GM18951 (cell line): Measurements from ENCODE around the gene PTPRD.

Experiments used
- POLR2A ChIP-seq: IDR thresholded peaks from 4 replicates; pipeline ENCODE4 v1.6.1; 2011; ENCODE audit warnings: mild to moderate bottlenecking; ENCODE audit not compliant: insufficient read length, insufficient read depth; ENCODE audit errors: extremely low read depth
- in situ Hi-C: fragments of 300-500 bp; cut with MboI; formaldehyde crosslinking; loops from one replicate; pipeline ENCODE4 v1.12.0; 2022; ENCODE audit warnings: low sequenced_read_pairs, mixed read lengths, inconsistent platforms; ENCODE audit not compliant: unreplicated experiment

PTPRD gene

DNA sequence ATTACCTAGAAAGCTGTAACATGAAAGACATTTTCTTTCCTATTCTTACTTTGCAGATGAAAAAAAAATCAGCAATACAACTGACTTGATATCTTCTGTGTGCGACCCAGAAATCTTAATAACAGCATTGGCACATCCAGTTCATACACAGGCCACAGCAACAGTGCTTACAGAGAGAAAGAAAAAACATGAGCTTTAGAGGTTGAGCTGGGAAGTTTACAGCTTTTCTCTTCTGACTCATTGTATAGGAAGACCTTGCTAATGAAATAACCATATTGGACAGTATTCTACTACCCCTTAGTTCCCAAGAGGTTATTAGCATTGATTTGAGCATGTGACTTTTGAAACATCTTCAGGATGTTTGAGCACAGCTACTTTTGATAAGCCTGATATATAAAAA lies 1779.8 kb downstream of the PTPRD start:
- in situ Hi-C loops, result no loop called here
- TF ChIP-seq POLR2A, result no peak

DNA sequence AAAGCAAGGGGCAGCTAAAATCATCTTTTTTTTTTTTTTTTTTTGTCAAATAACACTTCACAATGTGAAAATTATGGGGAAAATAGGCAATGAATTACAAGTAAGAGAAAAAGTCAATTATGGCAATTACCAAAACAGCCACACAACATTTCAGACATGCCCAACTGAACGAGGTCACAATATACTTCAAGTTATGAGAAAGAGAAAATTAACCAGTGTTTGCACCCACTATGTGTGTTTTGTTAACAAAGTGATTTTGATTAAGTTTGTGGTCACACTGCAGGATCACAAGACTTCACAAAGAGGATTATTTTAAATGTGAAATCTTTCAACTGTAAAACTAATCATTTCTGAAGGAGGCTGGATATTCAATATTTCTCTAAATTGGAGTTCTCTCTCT lies 1780.4 kb downstream of the PTPRD start:
- in situ Hi-C loops, result no loop called here
- no peak for TF ChIP-seq POLR2A

DNA sequence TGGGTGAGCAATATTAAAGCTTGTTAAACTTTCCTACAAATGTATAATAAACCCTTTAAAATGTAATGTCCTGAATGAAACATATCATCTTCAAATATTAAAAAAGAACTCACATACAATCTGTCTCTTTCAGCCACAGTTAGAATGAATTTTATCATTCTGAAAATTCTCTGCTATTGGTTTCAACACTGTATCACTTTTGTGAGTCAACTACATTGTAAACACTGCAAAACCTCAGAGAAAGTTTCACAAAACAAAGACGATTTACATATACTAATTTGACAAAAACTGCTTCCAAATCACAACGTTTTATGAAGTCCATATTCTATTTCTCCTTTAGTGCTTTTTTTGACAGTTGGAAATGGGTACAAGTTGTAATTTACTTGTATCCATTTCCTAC lies 1781.2 kb downstream of the PTPRD start:
- TF ChIP-seq POLR2A, result no peak
- in situ Hi-C loops, result no loop called here

DNA sequence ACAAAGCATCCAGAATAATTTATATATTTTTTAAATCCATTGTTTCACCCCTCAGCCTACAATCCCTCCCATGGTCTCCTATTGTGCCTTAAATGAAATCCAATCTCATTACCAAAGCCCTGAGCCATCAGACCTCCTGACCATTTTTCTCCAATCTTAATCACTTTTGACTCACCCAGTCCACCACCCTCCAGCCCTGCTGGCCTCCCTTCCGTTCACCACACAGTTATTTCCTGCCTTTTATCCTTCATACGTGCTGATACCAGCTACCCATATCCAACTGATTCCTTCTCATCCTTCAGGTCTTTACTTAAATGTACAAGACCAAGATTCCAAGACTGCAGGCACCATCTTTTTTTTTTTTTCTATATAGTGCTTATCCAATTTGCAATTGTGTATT lies 1786.5 kb downstream of the PTPRD start:
- in situ Hi-C loops, result no loop called here

DNA sequence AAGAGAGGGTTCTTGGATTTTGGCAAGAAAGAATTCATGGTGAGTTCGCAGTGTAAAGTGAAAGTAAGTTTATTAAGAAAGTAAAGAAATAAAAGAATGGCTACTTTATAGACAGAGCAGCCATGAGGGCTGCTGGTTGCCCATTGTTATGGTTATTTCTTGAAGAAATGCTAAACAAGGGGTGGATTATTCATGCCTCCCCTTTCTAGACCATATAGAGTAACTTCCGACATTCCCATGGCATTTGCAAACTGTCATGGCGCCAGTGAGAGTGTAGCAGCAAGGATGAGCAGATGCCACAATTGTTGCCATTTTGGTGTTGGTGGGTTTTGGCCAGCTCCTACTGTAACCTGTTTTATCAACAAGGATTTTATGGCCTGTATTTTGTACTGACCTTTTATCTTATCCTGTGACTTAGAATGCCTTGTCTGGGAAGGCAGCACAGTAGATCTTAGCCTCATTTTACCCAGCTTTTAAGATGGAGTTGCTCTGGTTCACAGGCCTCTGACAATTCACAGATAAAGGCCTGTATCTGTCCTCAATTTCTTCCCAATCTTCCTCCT lies 1787.1 kb downstream of the PTPRD start:
- in situ Hi-C loops, result no loop called here
- no peak for TF ChIP-seq POLR2A

More for the DNA sequence above, 1786.5 kb downstream of the PTPRD start:
- TF ChIP-seq POLR2A, result no peak

DNA sequence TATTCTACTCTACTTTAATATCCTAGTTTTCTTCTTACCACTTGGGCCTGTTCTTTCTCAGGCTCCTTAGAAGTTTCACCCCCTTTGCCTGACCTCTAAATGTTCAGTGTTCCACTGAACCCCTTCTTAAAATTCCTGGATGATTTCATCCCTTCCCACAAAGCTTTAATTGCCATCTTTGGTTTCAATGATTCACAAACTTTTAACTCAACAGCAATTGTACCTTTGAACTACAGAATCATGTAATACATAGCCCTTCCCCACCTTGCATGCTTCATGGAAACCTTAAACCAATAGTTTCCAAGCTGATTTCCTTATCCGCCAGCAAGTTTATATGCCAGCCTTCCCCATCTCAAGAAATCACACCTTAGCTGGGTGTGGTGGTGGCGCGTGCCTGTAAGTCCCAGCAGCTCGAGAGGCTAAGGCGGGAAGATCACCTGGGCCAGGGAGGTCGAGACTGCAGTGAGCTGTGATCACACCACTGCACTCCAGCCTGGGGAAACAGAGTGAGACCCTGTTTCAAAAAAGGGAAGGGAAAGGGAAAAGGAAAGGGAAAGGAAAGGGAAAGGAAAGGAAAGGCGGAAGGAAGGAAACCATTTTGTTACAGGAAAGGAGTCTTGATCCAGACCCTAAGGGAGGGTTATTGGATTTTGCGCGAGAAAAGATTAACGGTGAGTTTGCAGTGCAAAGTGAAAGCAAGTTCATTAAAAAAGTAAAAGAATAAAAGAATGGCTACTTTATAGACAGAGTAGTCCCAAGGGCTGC lies 1789.5 kb downstream of the PTPRD start:
- TF ChIP-seq POLR2A, result no peak
- in situ Hi-C loops, result no loop called here

DNA sequence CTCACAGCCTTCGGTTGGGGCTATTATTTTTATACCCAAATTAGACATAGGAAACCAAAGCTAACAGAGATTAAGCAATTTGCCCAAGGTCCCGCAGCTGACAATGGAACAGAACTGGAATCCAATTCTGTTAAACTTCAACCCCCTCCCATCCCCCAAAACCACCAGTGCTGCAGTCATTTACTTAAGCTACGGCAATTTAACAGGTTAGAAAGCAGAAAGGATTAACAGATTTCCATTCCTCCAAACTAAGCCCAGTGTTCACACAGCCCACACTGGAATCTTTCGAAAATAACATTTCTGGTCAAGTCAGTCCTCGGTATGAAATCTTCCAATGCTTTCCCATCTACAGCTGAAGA lies 1790.2 kb downstream of the PTPRD start:
- in situ Hi-C loops, result no loop called here
- TF ChIP-seq POLR2A, result no peak

DNA sequence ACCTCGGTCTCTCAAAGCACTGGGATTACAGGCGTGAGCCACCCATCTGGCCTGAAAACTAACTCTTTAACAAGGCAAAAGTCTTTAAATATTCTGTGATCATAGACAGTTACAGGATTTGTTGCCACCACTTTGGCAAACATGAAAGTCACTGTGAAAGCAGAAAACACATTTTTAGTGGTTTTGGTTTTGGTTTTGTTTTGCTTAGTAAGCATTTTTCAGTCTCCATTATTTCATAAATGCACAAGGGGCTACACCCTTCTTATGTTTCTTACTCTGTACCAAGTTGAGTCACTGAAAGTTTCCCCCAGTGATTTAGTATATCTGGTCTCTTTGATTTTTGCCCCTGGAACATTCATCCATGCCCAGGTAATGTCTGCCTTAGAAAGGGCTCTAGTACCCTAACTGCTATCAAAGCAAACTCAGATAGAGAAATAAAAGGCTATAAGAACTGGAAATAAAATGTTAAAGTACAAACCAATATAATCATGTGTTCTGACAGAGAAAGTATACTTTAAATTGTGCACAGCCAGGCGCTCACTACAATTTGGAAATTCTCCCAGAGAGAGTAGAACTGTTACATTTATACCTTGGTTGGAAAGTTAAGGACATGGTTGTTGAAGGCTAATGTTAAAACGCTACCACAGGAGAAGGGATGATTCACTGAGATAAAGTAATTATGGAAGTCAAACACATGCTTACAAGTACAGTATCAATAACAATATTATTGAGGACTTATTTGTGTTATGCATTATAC lies 1790.7 kb downstream of the PTPRD start:
- TF ChIP-seq POLR2A, result no peak
- in situ Hi-C loops, result no loop called here

DNA sequence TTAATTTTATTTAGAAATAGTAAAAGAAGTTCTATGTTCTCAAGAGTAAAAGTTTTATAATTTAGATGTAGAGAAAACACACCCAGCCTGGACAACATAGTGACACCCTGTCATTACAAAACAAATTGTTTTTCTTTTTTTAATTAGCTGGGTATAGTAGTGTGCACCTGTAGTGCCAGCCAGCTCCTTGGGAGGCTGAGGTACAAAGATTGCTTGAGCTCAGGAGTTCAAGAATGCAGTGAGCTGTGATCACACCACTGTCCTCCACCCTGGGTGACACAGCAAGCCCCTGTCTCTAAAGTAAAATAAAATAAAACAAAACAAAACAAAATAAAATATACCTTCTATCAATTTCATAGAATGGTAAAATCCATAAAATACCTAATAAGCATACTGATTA lies 1795.5 kb downstream of the PTPRD start:
- TF ChIP-seq POLR2A, result no peak
- in situ Hi-C loops, result no loop called here

DNA sequence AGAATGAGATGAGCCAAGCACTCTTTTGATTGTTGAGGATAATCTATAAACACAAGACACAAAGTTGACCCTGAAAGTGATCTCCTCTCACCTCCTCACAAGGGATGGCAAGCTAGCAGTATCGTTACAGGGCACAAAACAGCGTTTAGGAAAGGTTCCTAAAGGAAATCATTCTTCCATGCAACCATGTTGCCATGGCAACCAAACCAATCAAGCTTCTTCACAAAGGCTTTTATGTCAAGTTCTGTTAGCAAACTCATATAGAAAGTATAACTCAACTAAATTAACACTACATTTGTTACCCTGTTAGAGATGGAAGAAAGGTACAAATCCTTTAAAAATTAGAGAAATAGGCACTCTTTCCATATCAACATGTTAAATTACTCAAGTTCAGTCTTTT lies 1796.4 kb downstream of the PTPRD start:
- in situ Hi-C loops, result no loop called here
- no peak for TF ChIP-seq POLR2A

DNA sequence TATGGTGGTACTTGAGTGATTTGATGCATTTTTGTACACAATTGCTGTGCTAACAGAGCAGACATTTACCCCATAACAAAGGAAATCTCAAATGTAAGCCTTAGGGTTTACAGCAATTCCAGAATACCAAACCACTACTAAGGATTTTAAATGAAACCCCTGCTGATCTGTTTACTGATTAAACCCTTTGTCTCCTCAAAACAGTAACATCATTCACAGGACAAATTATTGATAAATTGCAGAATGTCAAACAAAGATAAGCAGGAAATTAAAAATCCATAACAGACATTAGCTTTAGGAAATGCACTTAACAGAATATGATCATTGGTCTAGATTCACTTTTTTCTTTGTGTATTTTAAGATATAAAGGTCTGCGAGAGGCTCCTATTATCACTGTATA lies 1796.9 kb downstream of the PTPRD start:
- in situ Hi-C loops, result no loop called here
- no peak for TF ChIP-seq POLR2A

DNA sequence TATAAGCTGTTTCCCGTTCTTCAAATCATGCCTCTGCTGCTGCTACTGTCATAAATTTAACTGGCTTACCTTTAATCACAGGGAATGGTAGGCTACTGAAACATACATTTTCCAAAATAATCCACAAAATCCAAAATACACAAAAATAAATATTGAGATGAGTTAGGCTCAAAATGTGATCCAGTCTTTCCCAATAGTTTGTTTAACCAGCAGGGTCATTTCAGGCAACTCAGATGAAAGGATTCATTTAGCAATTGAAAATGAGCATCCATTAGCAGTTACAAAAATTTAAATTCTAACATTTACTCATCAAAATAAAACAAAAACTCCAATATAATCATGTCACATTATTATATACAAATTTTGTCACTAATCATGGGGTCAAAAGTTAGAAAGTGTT lies 1797.6 kb downstream of the PTPRD start:
- no peak for TF ChIP-seq POLR2A
- in situ Hi-C loops, result no loop called here

DNA sequence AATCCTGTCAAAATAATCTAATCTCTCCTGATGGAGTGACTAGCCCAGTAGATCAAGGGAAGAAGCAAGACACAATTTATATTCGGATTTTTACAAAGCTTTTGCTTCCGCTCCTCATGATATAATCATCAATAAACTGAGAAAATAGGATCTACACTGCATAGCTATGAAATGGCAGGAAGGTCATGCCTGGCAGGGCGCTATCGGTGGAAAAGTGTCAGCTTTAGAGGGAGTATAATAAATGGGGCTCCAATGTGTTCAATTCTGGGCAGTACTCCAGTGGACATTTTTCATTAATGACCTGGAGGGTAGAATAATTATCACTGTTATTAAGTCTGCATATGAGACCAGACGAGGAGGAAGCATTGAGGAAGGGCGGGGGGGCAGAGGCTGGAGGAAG lies 1799.9 kb downstream of the PTPRD start:
- TF ChIP-seq POLR2A, result no peak
- in situ Hi-C loops, result no loop called here

DNA sequence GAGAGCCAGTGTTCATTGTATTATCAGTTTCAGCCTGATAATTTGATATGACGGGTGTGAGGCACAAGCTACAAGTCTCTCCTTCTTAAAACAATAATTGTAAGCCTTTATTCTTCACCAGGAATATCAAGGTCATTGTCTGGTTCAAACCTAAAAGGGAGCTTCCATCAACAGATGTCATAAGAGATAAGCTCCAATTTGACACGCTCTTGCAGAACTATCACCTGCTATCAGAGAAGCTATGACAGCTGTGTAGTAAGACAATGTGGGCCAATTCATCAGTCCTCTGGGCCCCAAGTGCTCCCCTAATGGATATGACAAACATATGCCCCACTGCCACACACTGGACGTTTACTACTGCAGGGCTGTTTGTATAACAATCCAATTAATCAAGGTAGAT lies 1803.1 kb downstream of the PTPRD start:
- TF ChIP-seq POLR2A, result no peak

More for the DNA sequence above, 1803.1 kb downstream of the PTPRD start:
- in situ Hi-C loops, result no loop called here
